GM18498 (cell line): ENCODE results near the gene TMEM266.

ENCODE experiments used
- ATAC-seq: cut with Tn5 transposase; IDR thresholded peaks from one replicate; pipeline ENCODE4 v1.9.1; 2021; ENCODE audit warnings: mild to moderate bottlenecking, moderate library complexity; ENCODE audit not compliant: unreplicated experiment

TMEM266 gene

GRCh38 chr15:76065793-76066192 lies 6.0 kb downstream of the TMEM266 start:
- ATAC-seq: no peak

GRCh38 chr15:76070192-76070591 lies 10.4 kb downstream of the TMEM266 start:
- ATAC-seq: no peak

- no peak for ATAC-seq
These were observed 11.3 kb downstream of the TMEM266 start for GRCh38 chr15:76070921-76071635.

- no peak for ATAC-seq
These were observed 12.0 kb downstream of the TMEM266 start for GRCh38 chr15:76071806-76072205.

GRCh38 chr15:76073554-76073953 lies 13.8 kb downstream of the TMEM266 start:
- no peak for ATAC-seq

GRCh38 chr15:76075046-76075445 lies 15.3 kb downstream of the TMEM266 start:
- no peak for ATAC-seq

GRCh38 chr15:76078285-76078877 lies 18.6 kb downstream of the TMEM266 start:
- ATAC-seq: no peak

GRCh38 chr15:76084256-76084655 lies 24.5 kb downstream of the TMEM266 start:
- ATAC-seq: no peak

GRCh38 chr15:76098685-76099084 lies 38.9 kb downstream of the TMEM266 start:
- no peak for ATAC-seq

- ATAC-seq: no peak
These were observed 39.6 kb downstream of the TMEM266 start for GRCh38 chr15:76099388-76099787.

- no peak for ATAC-seq
These were observed 40.6 kb downstream of the TMEM266 start for GRCh38 chr15:76100361-76100760.

GRCh38 chr15:76101655-76102054 lies 41.9 kb downstream of the TMEM266 start:
- no peak for ATAC-seq

- no peak for ATAC-seq
These were observed 45.6 kb downstream of the TMEM266 start for GRCh38 chr15:76105391-76105790.

GRCh38 chr15:76105911-76106310 lies 46.1 kb downstream of the TMEM266 start:
- ATAC-seq: no peak

- no peak for ATAC-seq
These were observed 47.4 kb downstream of the TMEM266 start for GRCh38 chr15:76107169-76107568.

- no peak for ATAC-seq
These were observed 48.4 kb downstream of the TMEM266 start for GRCh38 chr15:76108021-76108723.

GRCh38 chr15:76109046-76109445 lies 49.3 kb downstream of the TMEM266 start:
- ATAC-seq: no peak

- no peak for ATAC-seq
These were observed 54.8 kb downstream of the TMEM266 start for GRCh38 chr15:76114561-76114960.

- ATAC-seq: no peak
These were observed 56.5 kb downstream of the TMEM266 start for GRCh38 chr15:76116138-76116885.

- ATAC-seq: no peak
These were observed 57.4 kb downstream of the TMEM266 start for GRCh38 chr15:76117181-76117580.

GRCh38 chr15:76118767-76119166 lies 59.0 kb downstream of the TMEM266 start:
- ATAC-seq: no peak
